WTC11 (cell line): Measurements from ENCODE around the gene BIRC2. TPM values are rescaled to one million over a fixed set of nuclear protein-coding genes. Genes with fewer than 3 reads are reported as not detected.
A peak's percentile ranks its signal among the peaks of the same experiment; 100 is the strongest.

Source experiments
- ATAC-seq: fragments of 200-7000 bp; cut with Tn5 transposase; 2 replicates; pipeline ENCODE4 v1.10.0; 2021; ENCODE audit warnings: mild to moderate bottlenecking, moderate library complexity
- CTCF ChIA-PET: fragments of 300-600 bp; sonication (Branson Sonifier 250); formaldehyde crosslinking; loops from one replicate; lab custom pipeline; 2021; ENCODE audit warnings: antibody characterized with exemption; lab: Charles Lee
- POLR2A ChIA-PET: fragments of 350-600 bp; sonication (Branson Sonifier 250); formaldehyde crosslinking; loops from one replicate; lab custom pipeline; 2021; ENCODE audit warnings: antibody characterized with exemption; lab: Charles Lee
- DNase-seq: peaks from one replicate; pipeline ENCODE4 v3.0.0; 2021; ENCODE audit warnings: low spot score
- H3K27ac Mint-ChIP-seq: 2 replicates; pipeline ENCODE4 v1.8.0; 2021; ENCODE audit warnings: mixed read lengths
- H3K27me3 Mint-ChIP-seq: 2 replicates; pipeline ENCODE4 v1.8.0; 2021; ENCODE audit warnings: low read depth, mild to moderate bottlenecking, moderate library complexity, mixed read lengths
- H3K36me3 Mint-ChIP-seq: 2 replicates; pipeline ENCODE4 v1.8.0; 2021; ENCODE audit warnings: mixed read lengths
- H3K4me1 Mint-ChIP-seq: 2 replicates; pipeline ENCODE4 v1.8.0; 2022; ENCODE audit warnings: mixed read lengths
- H3K4me3 Mint-ChIP-seq: 2 replicates; pipeline ENCODE4 v1.8.0; 2021; ENCODE audit warnings: mild to moderate bottlenecking, moderate library complexity, mixed read lengths
- H3K9me3 Mint-ChIP-seq: 2 replicates; pipeline ENCODE4 v1.8.0; 2021; ENCODE audit warnings: mixed read lengths
- AFF4 ChIP-seq: sonication (generic); formaldehyde crosslinking; IDR thresholded peaks from 2 replicates; pipeline ENCODE4 v1.8.1; 2023; ENCODE audit warnings: mild to moderate bottlenecking, missing genetic modification reagents, borderline replicate concordance
- ATF1 ChIP-seq: sonication (generic); formaldehyde crosslinking; IDR thresholded peaks from 2 replicates; pipeline ENCODE4 v1.8.1; 2023; ENCODE audit warnings: mild to moderate bottlenecking, moderate library complexity, missing genetic modification reagents
- ATF3 ChIP-seq: sonication (generic); formaldehyde crosslinking; conservative IDR thresholded peaks from 2 replicates; pipeline ENCODE4 v1.8.1; 2022; ENCODE audit warnings: mild to moderate bottlenecking, missing genetic modification reagents
- CREM ChIP-seq: sonication (generic); formaldehyde crosslinking; IDR thresholded peaks from 2 replicates; pipeline ENCODE4 v1.8.1; 2022; ENCODE audit warnings: mild to moderate bottlenecking, missing genetic modification reagents, moderate library complexity
- ELF4 ChIP-seq: sonication (generic); formaldehyde crosslinking; IDR thresholded peaks from 2 replicates; pipeline ENCODE4 v1.8.1; 2022; ENCODE audit warnings: low read depth, mild to moderate bottlenecking, moderate library complexity, missing genetic modification reagents
- FOXK1 ChIP-seq: sonication (generic); formaldehyde crosslinking; IDR thresholded peaks from 2 replicates; pipeline ENCODE4 v1.8.0; 2022; ENCODE audit warnings: mild to moderate bottlenecking, moderate library complexity, missing genetic modification reagents
- IRF1 ChIP-seq: sonication (generic); formaldehyde crosslinking; IDR thresholded peaks from 2 replicates; pipeline ENCODE4 v1.8.0; 2023; ENCODE audit warnings: missing genetic modification reagents
- MXD4 ChIP-seq: fragments of 250-450 bp; sonication (Bioruptor Pico); IDR thresholded peaks from 2 replicates; pipeline ENCODE4 v1.8.0; 2021; ENCODE audit warnings: mild to moderate bottlenecking, moderate library complexity, borderline replicate concordance
- MYBL2 ChIP-seq: sonication (generic); formaldehyde crosslinking; IDR thresholded peaks from 2 replicates; pipeline ENCODE4 v1.8.1; 2023; ENCODE audit warnings: mild to moderate bottlenecking, moderate library complexity, missing genetic modification reagents
- NFE2L1 ChIP-seq: sonication (generic); formaldehyde crosslinking; IDR thresholded peaks from 2 replicates; pipeline ENCODE4 v1.8.1; 2023; ENCODE audit warnings: missing genetic modification reagents
- NFYB ChIP-seq: sonication (generic); formaldehyde crosslinking; conservative IDR thresholded peaks from 2 replicates; pipeline ENCODE4 v1.8.0; 2022; ENCODE audit warnings: low read depth, missing genetic modification reagents
- OVOL2 ChIP-seq: fragments of 250-450 bp; sonication (Bioruptor Pico); IDR thresholded peaks from 2 replicates; pipeline ENCODE4 v1.9.0; 2021; ENCODE audit warnings: mild to moderate bottlenecking, borderline replicate concordance
- SP1 ChIP-seq: sonication (generic); formaldehyde crosslinking; conservative IDR thresholded peaks from 2 replicates; pipeline ENCODE4 v1.8.1; 2022; ENCODE audit warnings: missing genetic modification reagents
- TCF7 ChIP-seq: sonication (generic); formaldehyde crosslinking; IDR thresholded peaks from 2 replicates; pipeline ENCODE4 v1.8.0; 2022; ENCODE audit warnings: mild to moderate bottlenecking, low read depth, missing genetic modification reagents, moderate library complexity
- TEAD4 ChIP-seq: sonication (generic); formaldehyde crosslinking; IDR thresholded peaks from 2 replicates; pipeline ENCODE4 v1.8.0; 2022; ENCODE audit warnings: mild to moderate bottlenecking, missing genetic modification reagents
- USF1 ChIP-seq: sonication (generic); formaldehyde crosslinking; IDR thresholded peaks from 2 replicates; pipeline ENCODE4 v1.8.0; 2022; ENCODE audit warnings: mild to moderate bottlenecking, missing genetic modification reagents
- ZNF121 ChIP-seq: sonication (generic); formaldehyde crosslinking; IDR thresholded peaks from 2 replicates; pipeline ENCODE4 v1.8.0; 2023; ENCODE audit warnings: missing genetic modification reagents
- ZNF232 ChIP-seq: sonication (generic); formaldehyde crosslinking; IDR thresholded peaks from 2 replicates; pipeline ENCODE4 v1.8.0; 2022; ENCODE audit warnings: mild to moderate bottlenecking, missing genetic modification reagents
- ZNF281 ChIP-seq: sonication (generic); formaldehyde crosslinking; IDR thresholded peaks from 2 replicates; pipeline ENCODE4 v1.8.0; 2023; ENCODE audit warnings: mild to moderate bottlenecking, missing genetic modification reagents
- ZNF423 ChIP-seq: fragments of 250-450 bp; sonication (Bioruptor Pico); IDR thresholded peaks from 2 replicates; pipeline ENCODE4 v2.1.2; 2022; ENCODE audit warnings: mild to moderate bottlenecking, moderate library complexity
- total RNA-seq: library from RNA; stranded (reverse); gene quantifications from 3 replicates; pipeline ENCODE4 v1.2.3, GENCODE V29; 2021

BIRC2 gene
- total RNA-seq, 1 experiment from 2014 or later, result 22.3 TPM

- no peak overlapping the region for H3K4me3 Mint-ChIP-seq
- CTCF ChIA-PET, result no interaction called here
- no peak for ATAC-seq
These were observed 13.7 kb downstream of the BIRC2 start for GRCh38 chr11:102360681-102361080.

GRCh38 chr11:102361086-102362031 is 14.3 kb downstream of the BIRC2 start:
- no peak overlapping the region for H3K4me3 Mint-ChIP-seq
- peaks cover 52% of the 10 kb centered on the region for H3K36me3 Mint-ChIP-seq
- CTCF ChIA-PET, result no interaction called here
- H3K27ac Mint-ChIP-seq, result 0 out of 2 replicates have a peak overlapping the region, but pooled peaks have one; percentile 30
- H3K27me3 Mint-ChIP-seq, result no peaks in the 10 kb centered on the region
- TF ChIP-seq OVOL2 (CRISPR knock-in tag), result no peak
- TF ChIP-seq SP1 (CRISPR knock-in tag), result no peak
- no peak for TF ChIP-seq TCF7 (CRISPR knock-in tag)
- no peak for TF ChIP-seq MYBL2
- TF ChIP-seq ZNF281 (CRISPR knock-in tag), result no peak
- no peak for TF ChIP-seq ATF3
- no peak for TF ChIP-seq MXD4 (CRISPR knock-in tag)
- no peak for TF ChIP-seq NFYB (CRISPR knock-in tag)
- TF ChIP-seq FOXK1 (CRISPR knock-in tag), result no peak
- no peak for TF ChIP-seq ELF4 (CRISPR knock-in tag)
- TF ChIP-seq, all 79 proteins: peak for 0
- no peak; the same call in 1 of the 2 replicates for ATAC-seq
- no peak for DNase-seq
- no peaks in the 10 kb centered on the region for H3K9me3 Mint-ChIP-seq
- POLR2A ChIA-PET, result no interaction called here
- no peaks in the 10 kb centered on the region for H3K4me1 Mint-ChIP-seq

More at GRCh38 chr11:102360681-102361080, 13.7 kb downstream of the BIRC2 start:
- no peak for DNase-seq
- TF ChIP-seq IRF1 (CRISPR knock-in tag), result no peak
- no peak for TF ChIP-seq ATF1
- TF ChIP-seq ZNF232 (CRISPR knock-in tag), result no peak
- TF ChIP-seq CREM, result no peak
- no peak for TF ChIP-seq NFE2L1 (CRISPR knock-in tag)
- no peak for TF ChIP-seq ZNF121
- no peak for TF ChIP-seq FOXK1 (CRISPR knock-in tag)
- no peak for TF ChIP-seq ZNF423 (CRISPR knock-in tag)
- TF ChIP-seq AFF4 (CRISPR knock-in tag), result no peak
- no peak for TF ChIP-seq USF1 (CRISPR knock-in tag)
- TF ChIP-seq TEAD4 (CRISPR knock-in tag), result no peak
- POLR2A ChIA-PET, result no interaction called here
- H3K27ac Mint-ChIP-seq, result no peak overlapping the region
- H3K9me3 Mint-ChIP-seq, result peaks cover 3% of the 10 kb centered on the region
- no peaks in the 10 kb centered on the region for H3K4me1 Mint-ChIP-seq
- H3K27me3 Mint-ChIP-seq, result no peaks in the 10 kb centered on the region
- peaks cover 51% of the 10 kb centered on the region for H3K36me3 Mint-ChIP-seq
